ENCODE results near the gene ARHGEF12.

DNA sequence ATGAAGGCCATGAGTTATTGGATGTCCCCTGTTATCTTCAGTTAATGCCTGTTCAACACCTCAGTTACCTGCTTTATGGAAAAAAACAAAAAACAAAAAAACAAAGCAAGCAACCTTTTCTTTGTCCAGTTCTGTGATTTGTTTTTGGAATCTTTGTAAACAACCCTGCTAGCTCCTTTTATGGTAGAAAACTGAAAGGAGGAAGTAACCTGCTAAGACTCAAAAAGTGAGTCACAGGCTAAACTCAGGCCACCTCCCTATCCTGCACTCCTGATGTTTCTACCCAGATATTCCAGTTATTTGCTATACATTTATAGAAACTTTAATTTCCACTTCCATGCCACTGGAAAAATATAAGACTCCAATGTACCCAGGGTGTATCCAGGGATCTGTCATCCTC is 31.7 kb upstream of the ARHGEF12 start:
- TF ChIP-seq POLR2A (IDR thresholded peaks at IDR 0.05) (no peak), POLR2AphosphoS5 (IDR thresholded peaks at IDR 0.05) (no peak), CTCF (IDR thresholded peaks at IDR 0.05) (no peak)

Measured in transverse colon (tissue), 4 donors.